Spleen (tissue), 11 donors: ENCODE measurements around the gene CROCC2. TPM values are rescaled to one million over a fixed set of nuclear protein-coding genes. Genes with fewer than 3 reads are reported as not detected.

Source experiments
- DNase-seq: peaks from one replicate; pipeline ENCODE4 v3.0.0-alpha.2; 2020
- H3K27ac ChIP-seq, 8 donors: fragments of 200-600 bp; sonication (generic) in 7 of 8; 1 replicate in 4 of 8; 2 replicates in 4 of 8; pipeline versions ENCODE4 v1.5.0 to v1.8.0; 2016 to 2021; ENCODE audit warnings: inconsistent platforms in 4 of 8, mild to moderate bottlenecking in 4 of 8, moderate library complexity in 1 of 8
- H3K27me3 ChIP-seq, 7 donors: fragments of 200-600 bp; sonication (generic) in 6 of 7; replicated peaks in 1 of 7; 1 replicate in 4 of 7; 2 replicates in 3 of 7; pipeline versions ENCODE4 v1.5.0 to v1.8.0; 2016 to 2021; ENCODE audit warnings: inconsistent platforms in 3 of 7, mild to moderate bottlenecking in 1 of 7
- H3K36me3 ChIP-seq, 6 donors: fragments of 200-600 bp; sonication (generic) in 5 of 6; 1 replicate in 4 of 6; 2 replicates in 2 of 6; pipeline versions ENCODE4 v1.5.0 to v1.8.0; 2016 to 2021; ENCODE audit warnings: inconsistent platforms in 2 of 6
- H3K4me1 ChIP-seq, 6 donors: fragments of 200-600 bp; sonication (generic) in 5 of 6; 1 replicate in 3 of 6; 2 replicates in 3 of 6; pipeline versions ENCODE4 v1.5.0 to v1.8.0; 2016 to 2021; ENCODE audit warnings: inconsistent platforms in 3 of 6
- H3K4me3 ChIP-seq, 8 donors: fragments of 200-600 bp; sonication (generic) in 7 of 8; 1 replicate in 4 of 8; 2 replicates in 4 of 8; pipeline versions ENCODE4 v1.5.0 to v1.8.0; 2016 to 2021; ENCODE audit warnings: inconsistent platforms in 4 of 8, mild to moderate bottlenecking in 4 of 8, moderate library complexity in 2 of 8
- H3K9me3 ChIP-seq, 8 donors: fragments of 200-600 bp; sonication (generic) in 7 of 8; 1 replicate in 4 of 8; 2 replicates in 4 of 8; pipeline versions ENCODE4 v1.5.0 to v1.8.0; 2016 to 2021; ENCODE audit warnings: inconsistent platforms in 4 of 8
- CTCF ChIP-seq, 11 experiments: fragments of 200-600 bp in 7 of 11; fragments of 450-650 bp in 4 of 11; sonication (generic) in 4 of 11; IDR thresholded peaks in 8 of 11; conservative IDR thresholded peaks in 3 of 11; 1 replicate in 7 of 11; 2 replicates in 4 of 11; pipeline versions ENCODE4 v1.4.0 to v1.8.0; 2016 to 2021; ENCODE audit warnings: antibody characterized with exemption in 11 of 11, inconsistent platforms in 4 of 11, mild to moderate bottlenecking in 1 of 11
- POLR2A ChIP-seq, 3 donors: fragments of 450-650 bp; IDR thresholded peaks; one replicate each; pipeline ENCODE4 v1.5.1; 2017; ENCODE audit warnings: antibody characterized with exemption in 3 of 3, mild to moderate bottlenecking in 1 of 3
- POLR2AphosphoS5 ChIP-seq, 3 donors: sonication (generic); formaldehyde crosslinking; IDR thresholded peaks; one replicate each; pipeline ENCODE4 v1.5.1; 2017; ENCODE audit warnings: antibody characterized with exemption in 3 of 3
- WGBS, 5 donors: extraction: QIAGEN DNeasy Blood & Tissue Kit in 3 of 5; methylation state at CpG; one replicate each; pipeline versions ENCODE4 v1.1.5 to v1.1.7; 2013 to 2018; 5-methylcytosine and 5-hydroxymethylcytosine counted together
- intact Hi-C: fragments of 100-400 bp; cut with DNase I; formaldehyde crosslinking; loops from one replicate; pipeline ENCODE4 v1.15.0; 2023; ENCODE audit warnings: low total_unique reads
- polyA plus RNA-seq, 3 donors: library from polyadenylated mRNA; stranded (reverse); fragments of 200-250 nt; gene quantifications; one replicate each; pipeline ENCODE4 v1.2.1, GENCODE V29; 2013
- total RNA-seq, 7 donors: library from RNA; depleted of rRNA in 3 of 7; stranded (reverse); fragments of >200 nt in 3 of 7; fragmentation: NEBNext Ultra II Directional in 4 of 7; extraction: Animal tissue kit (Norgen Biotek cat#: 25700) in 4 of 7; gene quantifications; one replicate each; pipeline versions ENCODE4 v1.1.0 to v1.2.1, GENCODE V29; 2016 to 2021
- donor health status: healthy with polysubstance abuse.
- donor health status: DM: no; HTN: no; CAD: no; lungs with moderate emphysema.
- donor health status: DM: no; HTN: no; CAD: no.
- donor health status: Bipolar disorder and iron deficiency.
- donor health status: healthy.
- donor health status: DM: no; HTN: no; CAD: no.
- donor health status: DM: yes; HTN: yes; CAD: no.

CROCC2 gene
- total and polyA plus RNA-seq, 10 donors = 0.04 to 3.6 (median 0.75) TPM

GRCh38 chr2:240926516-240927389 lies 20.6 kb downstream of the CROCC2 start:
- DNase-seq = peak; percentile 72
- Histone ChIP-seq H3K27me3 (peaks cover 0 to 9% (median 0%) of the 10 kb centered on the region in 7 donors), H3K9me3 (peaks cover 0 to 6% (median 0%) of the 10 kb centered on the region in 8 donors), H3K36me3 (no peaks in the 10 kb centered on the region), H3K4me3 (no peak overlapping the region), H3K27ac (peak overlapping the region in 3 of 8 donors; percentile 27 to 38 (median 35)), H3K4me1 (no peaks in the 10 kb centered on the region)
- intact Hi-C loops = no loop called here
- TF ChIP-seq CTCF (IDR thresholded peaks at IDR 0.05 in 8 of 11, conservative IDR thresholded peaks at IDR 0.05 in 3 of 11) (no peak), POLR2A (IDR thresholded peaks at IDR 0.05) (no peak), POLR2AphosphoS5 (IDR thresholded peaks at IDR 0.05) (no peak)
- WGBS, 5 donors = 68 to 75% (median 71%) methylated on average over 27 to 38 of the region's 38 CpGs

GRCh38 chr2:240927390-240927781 lies 21.2 kb downstream of the CROCC2 start:
- no peak overlapping the region for H3K4me3 ChIP-seq
- H3K36me3 ChIP-seq = no peaks in the 10 kb centered on the region
- no peak for TF ChIP-seq CTCF (IDR thresholded peaks at IDR 0.05 in 8 of 11, conservative IDR thresholded peaks at IDR 0.05 in 3 of 11)
- TF ChIP-seq POLR2A (IDR thresholded peaks at IDR 0.05) = no peak
- no peak for TF ChIP-seq POLR2AphosphoS5 (IDR thresholded peaks at IDR 0.05)
- 86 to 97% (median 94%) methylated on average over 7 of the region's 7 CpGs for WGBS, 5 donors
- no peak for DNase-seq
- intact Hi-C loops = no loop called here
- no peak overlapping the region for H3K27ac ChIP-seq
- peaks cover 0 to 9% (median 0%) of the 10 kb centered on the region in 7 donors for H3K27me3 ChIP-seq
- no peaks in the 10 kb centered on the region for H3K4me1 ChIP-seq
- H3K9me3 ChIP-seq = peaks cover 0 to 6% (median 0%) of the 10 kb centered on the region in 8 donors

GRCh38 chr2:240928476-240929363 lies 22.6 kb downstream of the CROCC2 start:
- TF ChIP-seq CTCF (IDR thresholded peaks at IDR 0.05 in 8 of 11, conservative IDR thresholded peaks at IDR 0.05 in 3 of 11) (no peak), POLR2A (IDR thresholded peaks at IDR 0.05) (no peak), POLR2AphosphoS5 (IDR thresholded peaks at IDR 0.05) (no peak)
- H3K36me3 ChIP-seq = no peaks in the 10 kb centered on the region
- peak; percentile 47 for DNase-seq
- peaks cover 0 to 5% (median 0%) of the 10 kb centered on the region in 6 donors for H3K4me1 ChIP-seq
- no peak overlapping the region for H3K27ac ChIP-seq
- WGBS, 5 donors = 87 to 95% (median 92%) methylated on average over 24 of the region's 24 CpGs
- H3K4me3 ChIP-seq = no peak overlapping the region
- intact Hi-C loops = no loop called here
- peaks cover 0 to 6% (median 0%) of the 10 kb centered on the region in 8 donors for H3K9me3 ChIP-seq
- peaks cover 0 to 9% (median 0%) of the 10 kb centered on the region in 7 donors for H3K27me3 ChIP-seq
